ENCODE results near the gene MTG1.

Gene MTG1

GRCh38 chr10:133461841-133462240, 67.9 kb downstream of the MTG1 start:
- no peak for TF ChIP-seq EZH2phosphoT487 (IDR thresholded peaks at IDR 0.05; ENCODE audit: borderline replicate concordance)
- no peak for TF ChIP-seq CTCF (conservative IDR thresholded peaks at IDR 0.05; ENCODE audit: low read length)
- Histone ChIP-seq H3K9me3 (ENCODE audit: insufficient read depth, low read depth, low read length) (no peaks in the 10 kb centered on the region), H3K9ac (ENCODE audit: low read depth, low read length, poor library complexity, severe bottlenecking) (no peak overlapping the region), H3K36me3 (ENCODE audit: insufficient read depth, low read length) (peaks cover under 1% of the 10 kb centered on the region; the same call in 1 of the 2 replicates), H3K9me2 (replicated peaks; ENCODE audit: low read depth, low read length) (no peaks in the 10 kb centered on the region), H3K4me1 (ENCODE audit: insufficient read depth, low read length, poor library complexity, severe bottlenecking) (peaks cover 20% of the 10 kb centered on the region), H2AFZ (ENCODE audit: low read length) (no peak overlapping the region), H3K79me2 (ENCODE audit: insufficient read depth, low read length) (peaks cover 31% of the 10 kb centered on the region; the same call in 1 of the 2 replicates), H3K27me3 (ENCODE audit: insufficient read depth, low read length, poor library complexity, severe bottlenecking) (no peaks in the 10 kb centered on the region), H3K4me3 (ENCODE audit: low read length, poor library complexity, severe bottlenecking) (no peak overlapping the region), H4K20me1 (ENCODE audit: insufficient read depth, low read length, poor library complexity, severe bottlenecking) (peaks cover 5% of the 10 kb centered on the region), H3K4me2 (ENCODE audit: low read depth, low read length, poor library complexity, severe bottlenecking) (no peak overlapping the region), H3F3A (ENCODE audit: low read depth) (no peaks in the 10 kb centered on the region)

DNA sequence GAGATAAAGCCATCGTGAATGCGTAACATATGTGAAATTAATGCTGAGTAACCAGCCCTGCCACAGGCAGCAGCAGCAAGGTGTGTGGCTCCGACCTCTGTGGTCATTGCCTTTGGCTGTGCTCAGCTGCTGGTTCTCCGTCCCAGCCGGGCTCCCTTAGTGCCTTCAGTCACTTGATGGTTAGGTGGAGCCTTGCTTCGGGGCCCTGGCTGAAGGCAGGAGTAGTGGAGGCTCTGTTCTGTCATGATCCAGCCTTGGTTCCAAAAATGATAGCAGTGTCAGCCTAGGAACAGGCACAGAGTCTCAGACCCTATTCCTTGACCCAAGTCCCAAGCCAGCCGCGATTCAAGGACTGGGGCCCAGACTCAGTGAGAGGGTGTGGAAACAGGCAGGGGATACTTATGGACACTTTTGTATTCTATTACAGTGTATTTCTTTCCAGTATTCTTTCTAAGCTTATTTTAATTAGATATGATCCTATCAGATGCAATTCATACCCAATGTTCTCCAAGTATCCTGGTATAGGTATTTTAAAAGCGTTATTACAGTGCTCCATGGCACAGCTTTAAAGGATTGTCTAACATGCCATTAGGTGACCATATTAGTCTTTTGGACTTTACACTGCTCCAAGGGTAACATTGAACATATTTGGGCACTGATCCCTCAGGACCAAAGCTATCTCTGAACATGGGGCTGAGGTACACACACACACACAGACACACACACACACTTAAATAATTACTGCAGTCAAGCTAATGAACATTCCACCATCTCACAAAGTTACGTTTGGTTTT, 68.8 kb downstream of the MTG1 start:
- peaks cover 9% of the 10 kb centered on the region; the same call in 1 of the 2 replicates for H3K36me3 ChIP-seq (ENCODE audit: insufficient read depth, low read length)
- no peaks in the 10 kb centered on the region for H3K9me3 ChIP-seq (ENCODE audit: insufficient read depth, low read depth, low read length)
- H3K9me2 ChIP-seq (replicated peaks; ENCODE audit: low read depth, low read length): no peaks in the 10 kb centered on the region
- H3F3A ChIP-seq (ENCODE audit: low read depth): no peaks in the 10 kb centered on the region
- no peak overlapping the region for H3K9ac ChIP-seq (ENCODE audit: low read depth, low read length, poor library complexity, severe bottlenecking)
- peaks cover 20% of the 10 kb centered on the region for H3K4me1 ChIP-seq (ENCODE audit: insufficient read depth, low read length, poor library complexity, severe bottlenecking)
- no peak for TF ChIP-seq EZH2phosphoT487 (IDR thresholded peaks at IDR 0.05; ENCODE audit: borderline replicate concordance)
- TF ChIP-seq CTCF (conservative IDR thresholded peaks at IDR 0.05; ENCODE audit: low read length): no peak
- no peak overlapping the region for H3K4me3 ChIP-seq (ENCODE audit: low read length, poor library complexity, severe bottlenecking)
- H3K4me2 ChIP-seq (ENCODE audit: low read depth, low read length, poor library complexity, severe bottlenecking): peak overlapping the region; percentile 11
- H2AFZ ChIP-seq (ENCODE audit: low read length): no peak overlapping the region
- H4K20me1 ChIP-seq (ENCODE audit: insufficient read depth, low read length, poor library complexity, severe bottlenecking): peaks cover 5% of the 10 kb centered on the region
- H3K27me3 ChIP-seq (ENCODE audit: insufficient read depth, low read length, poor library complexity, severe bottlenecking): no peaks in the 10 kb centered on the region
- peaks cover 22% of the 10 kb centered on the region; the same call in 1 of the 2 replicates for H3K79me2 ChIP-seq (ENCODE audit: insufficient read depth, low read length)

DNA sequence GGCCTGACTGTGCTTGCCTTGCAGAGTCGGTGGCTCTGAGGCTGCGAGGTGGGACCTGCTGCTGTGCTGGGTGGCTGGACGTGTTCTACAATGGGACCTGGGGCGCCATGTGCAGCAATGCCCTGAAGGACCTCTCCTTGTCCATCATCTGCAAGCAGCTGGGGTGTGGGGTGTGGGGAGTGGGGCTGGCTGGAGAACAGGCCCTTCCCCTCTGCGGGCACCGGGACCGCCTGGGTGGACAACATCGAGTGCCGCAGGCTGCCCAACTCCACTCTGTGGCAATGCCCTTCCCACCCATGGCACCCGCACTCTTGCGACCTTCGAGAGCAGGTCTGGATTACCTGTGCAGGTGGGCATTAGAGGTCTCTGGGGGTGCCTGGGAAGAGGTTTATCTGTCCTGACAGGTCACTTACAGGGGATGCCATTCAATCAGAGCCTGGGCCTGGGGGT, 70.7 kb downstream of the MTG1 start:
- Histone ChIP-seq H3K4me3 (ENCODE audit: low read length, poor library complexity, severe bottlenecking) (no peak overlapping the region), H3K36me3 (ENCODE audit: insufficient read depth, low read length) (peaks cover 14% of the 10 kb centered on the region; the same call in 1 of the 2 replicates), H3K4me1 (ENCODE audit: insufficient read depth, low read length, poor library complexity, severe bottlenecking) (peaks cover 19% of the 10 kb centered on the region), H3F3A (ENCODE audit: low read depth) (no peaks in the 10 kb centered on the region), H2AFZ (ENCODE audit: low read length) (no peak overlapping the region), H3K9ac (ENCODE audit: low read depth, low read length, poor library complexity, severe bottlenecking) (no peak overlapping the region), H3K79me2 (ENCODE audit: insufficient read depth, low read length) (peaks cover 13% of the 10 kb centered on the region; the same call in 1 of the 2 replicates), H3K4me2 (ENCODE audit: low read depth, low read length, poor library complexity, severe bottlenecking) (no peak overlapping the region), H3K9me2 (replicated peaks; ENCODE audit: low read depth, low read length) (no peaks in the 10 kb centered on the region), H3K9me3 (ENCODE audit: insufficient read depth, low read depth, low read length) (no peaks in the 10 kb centered on the region; the same call in 1 of the 2 replicates), H4K20me1 (ENCODE audit: insufficient read depth, low read length, poor library complexity, severe bottlenecking) (peaks cover 5% of the 10 kb centered on the region), H3K27me3 (ENCODE audit: insufficient read depth, low read length, poor library complexity, severe bottlenecking) (no peaks in the 10 kb centered on the region)
- no peak for TF ChIP-seq EZH2phosphoT487 (IDR thresholded peaks at IDR 0.05; ENCODE audit: borderline replicate concordance)

Measured in Loucy (cell line).